H1 (cell line): ENCODE results near the gene HDGFL3.

ENCODE experiments used
- CBX8 ChIP-seq: fragments of 300-800, 300-1000 bp; sonication (generic); IDR thresholded peaks from 2 replicates; pipeline ENCODE4 v1.7.1; 2016; ENCODE audit warnings: low read depth, low read length, borderline replicate concordance
- CTCF ChIP-seq, 3 experiments: IDR thresholded peaks; 1 replicate in 2 of 3; 2 replicates in 1 of 3; pipeline versions ENCODE4 v1.5.1 to v1.6.1; 2011; ENCODE audit warnings: low read length in 3 of 3, mild to moderate bottlenecking in 3 of 3, inconsistent platforms in 2 of 3, low read depth in 1 of 3, moderate library complexity in 1 of 3; ENCODE audit not compliant: insufficient read depth in 1 of 3; ENCODE audit errors: control extremely low read depth in 1 of 3
- EZH2 ChIP-seq: fragments of 200-600 bp; sonication (generic); IDR thresholded peaks from 2 replicates; pipeline ENCODE4 v1.7.1; 2012; ENCODE audit warnings: low read depth, mild to moderate bottlenecking, moderate library complexity, low read length, inconsistent platforms; ENCODE audit not compliant: severe bottlenecking
- HDAC6 ChIP-seq: IDR thresholded peaks from one replicate; pipeline ENCODE4 v1.7.1; 2012; ENCODE audit warnings: low read depth, mild to moderate bottlenecking, inconsistent platforms, low read length, moderate library complexity
- NRF1 ChIP-seq: IDR thresholded peaks from 2 replicates; pipeline ENCODE4 v1.6.1; 2011; ENCODE audit warnings: mild to moderate bottlenecking, low read depth, low read length, improper control_type of control experiment
- POLR2A ChIP-seq, 2 experiments: IDR thresholded peaks; 1 replicate in 1 of 2; 2 replicates in 1 of 2; pipeline ENCODE4 v1.6.1; 2011; ENCODE audit warnings: low read depth in 2 of 2, low read length in 2 of 2, mild to moderate bottlenecking in 2 of 2; ENCODE audit errors: control extremely low read depth in 1 of 2
- POLR2AphosphoS5 ChIP-seq: IDR thresholded peaks from 2 replicates; pipeline ENCODE4 v1.6.1; 2011; ENCODE audit warnings: low read depth, low read length
- RAD21 ChIP-seq, 2 experiments: IDR thresholded peaks in 1 of 2; conservative IDR thresholded peaks in 1 of 2; 2 replicates each; pipeline ENCODE4 v1.6.1; 2011; ENCODE audit warnings: low read depth in 2 of 2, low read length in 2 of 2, improper control_type of control experiment in 1 of 2, inconsistent platforms in 1 of 2, mild to moderate bottlenecking in 1 of 2, moderate library complexity in 1 of 2
- SP1 ChIP-seq: IDR thresholded peaks from 2 replicates; pipeline ENCODE4 v1.6.1; 2011; ENCODE audit warnings: low read depth, low read length
- SP2 ChIP-seq: IDR thresholded peaks from 2 replicates; pipeline ENCODE4 v1.6.1; 2012; ENCODE audit warnings: mild to moderate bottlenecking, low read length, inconsistent platforms

GRCh38 chr15:83185561-83185960 is 22.1 kb downstream of the HDGFL3 start:
- TF ChIP-seq SP2 (no peak), HDAC6 (no peak), CBX8 (no peak), NRF1 (no peak), EZH2 (no peak), POLR2A (IDR thresholded peaks at IDR 0.05; ENCODE audit: control extremely low read depth in 1 of 2, low read depth in 2 of 2, low read length in 2 of 2) (no peak), POLR2AphosphoS5 (no peak), CTCF (IDR thresholded peaks at IDR 0.05; ENCODE audit: control extremely low read depth in 1 of 3, insufficient read depth in 1 of 3, low read depth in 1 of 3, low read length in 3 of 3) (no peak), RAD21 (IDR thresholded peaks at IDR 0.05 in 1 of 2, conservative IDR thresholded peaks at IDR 0.05 in 1 of 2; ENCODE audit: low read depth in 2 of 2, low read length in 2 of 2) (no peak), SP1 (no peak)
